ENCODE measurements around the gene HEYL.

The HEYL gene

DNA sequence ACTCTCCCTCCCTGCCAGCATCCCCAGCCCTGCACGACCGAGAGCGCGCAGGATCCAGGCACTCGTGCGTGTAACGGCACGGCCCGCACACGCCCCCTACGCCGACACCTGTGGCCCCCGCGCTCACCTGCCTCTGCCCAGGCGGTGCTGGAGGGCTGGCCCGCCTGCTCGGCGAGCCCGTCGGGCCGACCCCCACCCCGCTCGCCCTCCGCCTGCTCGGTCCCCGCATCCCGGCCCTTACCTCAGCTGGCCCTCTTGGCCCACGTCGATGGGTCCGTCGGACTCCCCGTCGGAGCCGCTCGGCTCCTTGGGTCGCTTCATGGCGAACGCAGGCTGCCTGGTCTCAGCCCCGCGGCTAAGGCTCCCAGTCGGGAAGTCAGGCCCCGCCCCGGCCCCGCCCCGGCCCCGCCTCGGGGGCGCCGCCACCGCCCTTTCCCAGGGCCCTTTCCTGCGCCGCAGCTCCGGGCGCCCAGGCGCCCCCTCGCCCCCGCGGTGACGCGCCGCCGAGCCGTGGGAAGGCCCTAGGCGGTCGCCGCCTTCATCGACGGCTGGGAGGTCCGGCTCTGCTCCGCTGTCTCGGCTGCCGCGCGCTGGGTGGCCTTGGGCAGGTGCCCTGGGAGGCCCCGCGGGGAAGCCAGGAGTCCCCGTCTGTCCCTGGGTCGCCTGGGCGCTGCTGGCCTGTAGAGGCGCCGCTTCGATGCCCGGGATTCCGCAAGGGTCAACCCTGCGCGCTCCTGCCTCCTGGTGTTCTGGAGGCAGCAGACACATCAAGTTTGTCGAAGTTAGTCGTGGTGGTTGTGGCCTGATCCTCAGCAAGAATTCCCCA lies at the start of gene HEYL:
Gene HEYL (minus strand): TSS at position 339 of the 826 bp plus-strand sequence. CDS start 18 bp downstream, at position 321.
- peak; percentile 53 to 62 for DNase-seq

DNA sequence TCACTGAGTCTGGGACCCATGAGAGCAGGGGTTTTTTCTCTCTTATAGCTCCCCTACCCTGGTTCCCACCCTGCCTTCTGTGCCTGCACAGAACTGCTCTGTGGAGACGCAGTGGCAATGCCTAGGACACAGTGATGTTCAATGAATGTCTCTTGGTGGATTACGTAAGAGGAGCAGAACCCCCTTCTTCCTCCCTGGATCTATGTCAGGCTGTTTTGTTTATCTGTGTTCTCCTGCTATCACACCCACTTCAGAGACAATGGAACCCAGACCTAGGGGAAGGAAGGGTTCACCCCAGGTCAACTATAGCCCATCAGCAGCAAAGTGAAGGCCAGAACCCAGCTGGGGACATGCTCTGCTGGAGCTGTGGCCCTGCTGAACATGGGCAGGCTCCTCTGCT lies 49.8 kb upstream of the HEYL start:
- DNase-seq = no peak

DNA sequence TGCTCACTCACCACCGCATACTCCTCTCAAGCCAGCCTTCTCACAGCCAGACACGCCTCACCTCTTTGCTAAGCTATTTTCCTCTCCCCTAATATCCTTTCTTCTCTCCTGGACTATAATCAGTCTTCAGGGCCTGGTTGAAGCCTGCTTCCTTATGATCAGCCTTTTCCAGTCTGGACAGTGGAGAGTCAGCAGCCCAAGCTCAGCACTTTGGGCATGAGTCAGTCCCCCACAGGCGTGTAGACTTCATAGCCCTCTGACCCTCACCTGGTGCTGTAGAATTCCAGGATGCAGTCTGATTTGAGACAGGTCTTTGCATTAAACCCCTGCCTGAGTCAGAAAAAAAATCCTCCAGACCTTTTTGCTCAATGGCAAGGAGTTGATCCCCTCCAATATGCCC lies 49.3 kb upstream of the HEYL start:
- no peak for DNase-seq

DNA sequence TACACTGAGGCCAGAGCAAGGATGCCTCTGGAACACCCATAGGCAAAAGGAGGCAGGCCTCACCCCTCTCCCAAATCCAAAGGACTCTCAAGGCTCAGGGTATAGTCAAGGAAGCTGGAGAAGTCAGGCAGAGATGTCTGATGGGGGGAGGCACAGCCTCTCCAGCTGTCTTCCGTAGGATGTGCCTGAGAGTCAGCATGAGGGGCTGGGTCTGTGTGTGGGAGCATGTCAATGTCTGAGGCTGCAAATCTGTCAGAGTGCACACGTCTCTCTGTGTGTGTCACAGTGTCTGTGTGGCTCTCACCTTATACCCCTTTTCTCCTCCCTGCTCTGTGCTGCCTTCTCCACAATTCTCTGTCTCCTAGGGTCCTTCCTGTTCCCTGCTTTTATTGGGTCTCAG lies 47.8 kb upstream of the HEYL start:
- DNase-seq = no peak

DNA sequence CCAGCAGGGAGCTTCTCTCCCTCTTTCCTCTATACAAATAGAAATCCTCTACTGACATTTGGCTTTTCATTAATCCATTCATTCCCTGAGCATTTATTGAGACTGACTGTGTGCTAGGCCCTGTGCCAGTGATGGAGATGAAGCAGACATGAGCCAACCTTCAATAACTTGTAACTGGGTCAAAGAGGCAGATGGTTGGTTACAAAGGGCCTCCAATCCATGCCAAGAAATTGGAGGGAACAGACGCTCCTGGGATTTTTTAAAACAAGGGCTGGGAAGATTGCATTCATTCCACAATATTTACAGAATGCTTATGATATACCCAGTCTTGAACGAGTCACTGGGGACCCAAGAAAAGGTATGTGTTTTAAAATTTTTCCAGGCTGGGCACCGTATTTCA lies 45.6 kb upstream of the HEYL start:
- DNase-seq = no peak

DNA sequence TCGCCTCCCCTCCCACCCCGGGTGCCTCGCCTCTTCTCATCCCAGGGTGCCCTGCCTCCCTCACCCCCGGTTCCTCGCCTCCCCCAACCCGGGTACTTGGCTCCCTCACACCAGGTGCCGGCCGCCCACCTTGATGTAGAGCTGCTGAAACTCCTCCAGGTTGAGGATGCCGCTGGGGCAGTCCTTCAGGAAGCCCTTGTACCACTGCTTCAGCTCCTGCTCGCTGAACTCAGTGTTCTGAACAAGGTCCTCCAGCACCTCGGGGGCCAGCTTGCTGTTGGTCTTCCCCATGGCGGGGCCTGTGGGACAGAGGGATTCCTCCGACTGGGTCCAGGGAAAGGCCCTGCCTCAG lies 44.8 kb upstream of the HEYL start:
- DNase-seq = no peak

DNA sequence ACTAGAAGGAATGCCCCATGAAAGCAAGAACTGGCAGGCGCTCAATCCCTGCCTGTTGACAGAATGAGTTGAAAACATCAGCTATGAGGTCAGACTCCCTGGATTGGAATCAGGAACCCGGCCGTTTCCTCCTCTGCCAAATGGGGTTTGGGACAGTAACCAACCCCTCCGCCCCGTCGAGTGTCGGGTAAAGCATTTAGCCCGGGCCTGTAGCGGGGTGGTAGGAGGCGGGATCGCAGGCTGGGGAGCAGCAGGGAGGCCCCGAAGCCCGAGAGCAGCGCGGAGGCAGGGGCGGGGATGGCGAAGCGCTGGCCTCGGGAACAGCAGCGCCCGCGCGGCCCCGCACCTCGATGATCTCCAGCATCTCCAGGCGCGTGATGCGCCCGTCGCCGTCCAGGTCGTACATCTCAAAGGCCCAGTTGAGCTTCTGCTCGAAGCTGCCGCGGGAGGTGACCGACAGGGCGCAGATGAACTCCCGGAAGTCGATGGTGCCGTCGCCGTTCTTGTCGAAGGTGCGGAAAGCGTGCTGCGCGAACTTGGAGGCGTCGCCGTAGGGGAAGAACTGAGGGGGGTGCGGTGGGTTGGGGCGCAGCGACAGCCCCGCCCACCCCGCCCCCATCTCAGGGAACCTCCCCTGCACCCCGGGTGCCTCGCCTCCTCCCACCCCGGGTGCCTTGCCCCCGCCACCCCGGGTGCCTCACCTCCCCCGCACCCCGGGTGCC lies 44.3 kb upstream of the HEYL start:
- DNase-seq = peak; percentile 60 to 77

DNA sequence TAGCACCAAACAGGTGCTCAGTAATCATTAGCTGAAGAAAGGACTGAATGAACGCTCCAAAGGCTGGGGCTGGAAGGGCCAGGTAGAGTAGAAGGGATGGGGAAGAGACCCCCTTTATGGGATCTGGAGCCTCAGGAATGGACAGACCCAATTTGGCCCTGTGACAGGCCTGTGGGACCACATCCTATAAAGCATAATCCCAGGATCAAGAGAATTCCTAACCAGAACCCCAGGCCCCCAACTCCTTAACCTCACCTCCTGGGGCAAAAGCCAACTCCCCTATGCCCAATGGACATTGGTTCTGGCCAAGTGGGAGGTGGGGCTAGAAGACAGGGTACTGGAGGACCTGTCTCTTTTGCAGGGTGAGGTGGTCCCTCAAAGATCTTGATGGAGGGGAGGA lies 42.6 kb upstream of the HEYL start:
- no peak for DNase-seq

DNA sequence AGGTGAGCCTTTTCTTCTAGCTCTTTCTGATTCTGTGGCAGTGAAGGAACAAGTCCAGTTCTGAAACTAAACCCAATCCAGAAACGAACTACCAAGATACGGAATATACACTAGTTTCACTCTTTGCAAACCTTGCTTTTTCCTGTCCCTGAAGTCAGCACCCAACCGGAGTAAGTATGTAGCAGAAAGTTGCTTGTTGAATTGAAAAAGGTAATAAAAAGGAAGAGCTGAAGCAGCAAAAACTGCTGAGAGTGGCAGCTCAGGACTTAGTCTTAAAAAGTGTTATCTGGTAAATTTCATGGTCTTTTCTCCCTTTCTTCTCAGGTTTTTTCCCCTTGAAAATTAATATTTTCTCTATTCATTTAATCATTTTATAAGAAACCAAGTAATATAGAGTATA lies 41.9 kb upstream of the HEYL start:
- no peak for DNase-seq

DNA sequence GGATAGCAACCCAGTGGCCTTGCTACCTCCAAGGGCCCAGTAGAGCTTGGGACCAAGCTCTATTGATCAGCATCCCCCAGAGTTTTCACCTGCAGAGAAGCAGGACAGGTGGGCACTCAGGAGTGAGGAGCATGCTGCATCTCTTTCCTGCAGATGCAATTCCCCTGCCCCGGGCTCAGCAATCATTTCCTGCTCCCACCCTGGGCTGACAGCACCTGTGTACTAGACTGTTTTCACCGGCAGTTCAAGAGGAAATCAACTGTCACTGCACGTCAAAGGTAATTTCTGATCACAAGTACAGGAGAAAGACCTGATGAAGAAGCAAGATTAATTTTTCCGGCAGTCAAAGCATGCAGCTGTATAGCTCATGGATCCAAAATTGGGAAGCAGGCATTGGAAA lies 41.3 kb upstream of the HEYL start:
- no peak for DNase-seq

DNA sequence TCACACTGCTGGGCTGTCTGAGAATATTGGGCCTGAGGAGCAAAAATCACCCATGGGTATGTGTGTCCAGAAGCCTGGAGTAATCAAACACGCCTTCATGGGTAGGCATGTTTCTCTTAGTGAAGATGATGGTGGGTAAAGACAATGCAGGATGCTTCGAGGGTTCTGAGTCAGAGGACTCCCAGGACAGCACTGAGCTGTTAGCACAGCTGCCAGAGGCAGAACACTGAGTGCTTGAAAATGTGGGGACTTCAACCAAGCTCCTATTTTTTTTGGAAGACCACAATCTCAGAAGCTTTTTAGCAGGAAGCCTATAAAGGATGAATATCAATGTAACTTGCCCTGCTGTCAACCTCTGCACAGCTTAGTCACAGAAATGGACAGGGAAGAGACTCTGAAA lies 40.4 kb upstream of the HEYL start:
- no peak for DNase-seq

DNA sequence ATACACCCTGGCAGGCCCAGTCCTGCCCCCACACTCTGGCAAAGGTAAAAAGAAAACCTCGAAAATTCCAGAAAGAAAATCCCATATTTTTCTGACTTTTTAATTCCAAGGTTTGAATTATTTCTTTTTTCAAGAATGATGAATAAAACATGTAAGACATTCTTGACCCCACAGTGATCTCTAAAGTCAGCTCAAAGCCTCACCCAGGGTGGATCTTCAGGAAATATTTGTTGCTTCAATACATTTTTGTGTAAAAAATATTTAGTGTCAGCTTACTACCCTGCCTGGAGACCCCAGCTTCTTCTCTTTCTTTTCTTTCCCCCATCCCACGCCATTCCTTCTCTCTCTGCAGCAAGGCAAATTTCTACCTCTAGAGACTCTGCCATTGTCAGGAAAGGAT lies 39.4 kb upstream of the HEYL start:
- DNase-seq = no peak

DNA sequence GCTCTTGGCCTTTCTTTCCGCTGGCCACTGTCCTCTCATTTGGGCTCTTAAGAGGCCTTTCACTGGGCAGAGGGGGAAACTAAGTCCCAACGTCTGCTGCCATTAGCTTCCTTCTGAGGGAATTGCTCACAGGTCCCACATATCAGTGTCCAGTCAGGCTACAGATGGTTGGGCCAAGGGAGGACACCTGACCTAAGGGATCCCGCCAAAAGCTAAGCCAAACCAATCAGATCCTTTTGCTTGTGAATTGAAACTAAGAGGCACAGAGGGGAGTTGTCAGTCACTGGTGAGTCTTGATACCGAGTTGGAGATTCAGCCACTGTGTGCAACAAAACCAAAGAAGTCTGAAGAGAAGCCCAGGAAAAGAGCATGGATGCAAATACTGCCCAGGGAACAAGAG lies 38.2 kb upstream of the HEYL start:
- DNase-seq = no peak

DNA sequence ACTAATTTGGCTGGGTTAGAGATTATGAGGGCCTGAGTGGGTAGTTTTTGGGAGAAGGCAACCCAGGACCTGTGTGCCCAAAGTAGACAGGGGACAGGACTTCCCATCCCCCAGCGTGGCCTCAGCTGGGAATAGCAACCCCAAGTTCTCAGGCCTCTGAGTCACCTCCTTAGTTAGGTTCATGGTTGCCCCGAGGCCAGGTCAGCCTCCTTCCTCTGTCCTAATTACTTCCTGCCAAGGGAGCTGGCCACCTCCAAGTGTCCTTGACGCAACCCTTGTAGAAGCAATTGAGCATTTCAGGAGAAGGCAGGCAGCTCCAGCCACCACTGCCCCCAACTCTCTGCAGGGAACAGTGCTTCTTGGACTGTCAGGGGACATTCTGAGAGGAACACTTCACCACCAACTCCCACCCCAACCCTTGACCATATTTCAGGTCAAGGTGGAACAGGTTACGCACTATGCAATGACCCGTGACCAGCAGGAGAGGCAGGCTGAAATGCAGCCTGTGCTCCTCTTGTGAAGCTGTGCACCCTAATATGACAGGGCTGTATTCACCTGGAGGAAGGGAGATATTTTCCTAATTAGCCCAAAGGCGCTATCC lies 37.6 kb upstream of the HEYL start:
- DNase-seq = no peak

DNA sequence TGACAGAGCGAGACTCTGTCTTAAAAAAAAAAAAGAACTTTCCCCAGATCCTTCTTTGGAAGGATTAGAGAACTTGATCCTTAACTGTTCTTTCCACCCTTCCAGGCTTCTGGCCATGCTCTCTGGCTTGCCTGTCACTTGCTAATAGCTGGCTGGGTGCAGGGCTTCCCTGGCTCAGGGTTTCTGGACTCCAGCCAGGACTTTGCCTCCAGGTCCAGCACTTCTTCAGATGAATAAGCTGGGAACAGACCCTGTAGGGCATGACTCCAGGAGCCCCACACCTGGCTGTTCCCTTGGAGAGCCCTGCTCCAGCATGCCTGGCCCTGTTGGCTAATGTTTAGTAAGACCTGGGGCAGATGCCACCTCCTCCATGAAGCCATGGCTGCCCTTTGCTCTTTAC lies 35.8 kb upstream of the HEYL start:
- DNase-seq = no peak

DNA sequence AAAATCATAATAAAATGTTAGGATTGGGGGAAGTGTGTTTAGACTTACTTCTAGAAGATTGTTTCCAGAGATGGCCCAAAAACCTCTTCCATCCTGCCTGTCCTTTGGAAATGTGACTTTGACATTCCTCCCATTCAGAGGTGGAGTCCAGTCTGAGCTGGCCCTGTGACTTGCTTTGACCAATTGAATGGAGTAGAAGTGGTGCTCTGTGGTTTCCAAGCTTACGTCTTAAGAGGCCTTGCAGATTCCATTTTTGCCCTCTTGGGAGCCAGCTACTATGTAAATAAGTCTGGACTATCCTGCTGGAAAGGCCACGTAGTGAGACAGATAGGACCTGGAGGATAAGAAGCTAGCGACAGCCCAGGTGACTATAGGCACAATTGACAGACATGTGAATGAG lies 33.8 kb upstream of the HEYL start:
- DNase-seq = no peak

DNA sequence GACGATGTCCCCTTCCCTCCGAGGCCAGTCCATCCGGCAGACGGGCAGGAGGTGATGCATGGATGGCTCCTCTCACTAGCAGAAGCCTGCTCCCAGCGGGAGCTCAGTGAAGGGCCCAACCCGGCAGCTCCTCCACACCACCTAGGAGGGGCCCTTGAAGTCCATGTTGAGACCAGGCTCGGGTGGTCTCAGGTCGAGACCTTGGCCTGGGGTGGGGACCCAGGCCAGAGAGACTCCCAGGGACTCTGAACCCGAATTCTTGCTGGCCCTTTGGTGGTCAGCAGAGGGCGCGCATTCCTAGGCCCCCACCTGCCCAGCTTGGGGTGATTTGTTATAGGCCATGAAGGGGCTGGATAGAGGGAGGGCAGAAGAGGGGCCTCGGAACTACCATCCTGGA lies 33.1 kb upstream of the HEYL start:
- DNase-seq = peak; percentile 21 to 50

DNA sequence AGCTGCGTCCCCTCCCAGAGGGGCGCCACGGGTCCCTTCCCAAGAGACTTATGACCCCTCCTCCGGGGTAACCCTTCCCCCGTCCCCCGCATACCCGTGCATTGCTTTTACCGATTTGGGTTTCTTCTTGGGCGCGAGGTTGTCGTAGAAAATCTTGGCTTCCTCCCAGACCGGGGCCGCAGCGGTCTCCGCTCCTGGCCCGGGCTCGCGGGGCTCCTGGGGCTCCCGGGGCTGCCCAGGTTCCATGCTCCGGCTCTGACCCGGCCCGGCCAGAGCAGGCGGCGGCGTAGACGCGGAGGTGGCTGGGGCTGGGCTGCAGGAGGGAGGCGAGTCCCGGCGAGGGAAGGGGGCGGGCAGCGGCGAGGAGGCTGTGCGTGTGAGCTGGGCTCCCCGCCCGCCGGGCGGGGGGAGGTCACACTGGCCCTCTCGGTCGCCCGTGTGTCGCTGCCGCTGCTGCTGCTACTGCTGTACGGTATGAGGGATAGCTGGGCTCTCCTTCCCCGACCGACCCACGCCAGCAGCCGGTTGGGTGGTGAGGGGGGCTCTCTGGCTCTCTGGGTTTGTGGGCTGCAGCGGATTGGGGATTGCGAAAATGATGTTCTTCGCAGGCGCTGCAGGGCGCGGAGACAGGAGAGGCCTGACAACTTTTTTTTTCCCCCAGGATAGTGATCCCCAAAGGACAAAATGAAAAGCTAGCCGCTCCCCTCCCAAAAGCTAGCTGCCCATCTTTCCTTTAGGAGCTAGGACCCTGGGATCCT lies 32.5 kb upstream of the HEYL start, which contains the start of gene NT5C1A:
Gene NT5C1A (minus strand): TSS at position 315 of the 758 bp plus-strand sequence. CDS start 69 bp downstream, at position 246.
- DNase-seq = no peak

DNA sequence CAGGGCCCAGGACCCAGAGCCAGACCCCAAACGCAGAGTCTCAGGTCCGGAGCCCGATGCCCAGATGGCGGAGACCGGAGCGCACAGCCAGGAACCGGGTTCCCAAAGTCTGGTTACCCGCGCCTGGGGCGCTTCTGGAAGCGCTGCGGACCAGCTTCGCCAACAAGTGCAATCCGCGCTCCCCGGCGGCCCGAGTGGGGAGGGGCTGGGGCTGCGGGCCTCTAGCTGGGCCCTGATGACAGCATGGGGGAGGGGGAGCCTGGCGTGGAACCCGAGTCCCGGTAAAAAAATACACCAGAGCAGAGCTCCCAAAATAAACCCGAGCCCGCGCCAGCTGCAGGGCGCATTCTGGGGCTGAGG lies 32.0 kb upstream of the HEYL start:
- no peak for DNase-seq

DNA sequence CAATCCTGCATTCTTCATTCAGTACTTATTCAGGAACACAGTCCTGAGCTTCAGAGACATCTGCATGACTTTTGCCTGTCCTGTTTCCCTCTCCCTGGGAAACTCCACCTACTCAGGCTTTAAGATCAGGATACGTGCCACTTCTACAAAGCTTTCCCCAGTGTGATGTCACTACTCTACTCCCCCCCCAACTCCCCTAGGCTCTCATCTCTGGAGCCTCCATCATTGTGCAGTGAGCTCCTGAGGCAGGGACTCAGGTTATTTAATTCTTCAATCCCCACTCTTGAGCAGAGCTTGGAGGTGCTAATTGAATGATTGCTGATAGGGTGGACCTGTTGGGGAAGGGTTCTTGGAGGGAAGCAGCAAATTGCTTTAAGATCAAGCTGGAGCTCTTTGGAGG lies 31.2 kb upstream of the HEYL start:
- DNase-seq = no peak

DNA sequence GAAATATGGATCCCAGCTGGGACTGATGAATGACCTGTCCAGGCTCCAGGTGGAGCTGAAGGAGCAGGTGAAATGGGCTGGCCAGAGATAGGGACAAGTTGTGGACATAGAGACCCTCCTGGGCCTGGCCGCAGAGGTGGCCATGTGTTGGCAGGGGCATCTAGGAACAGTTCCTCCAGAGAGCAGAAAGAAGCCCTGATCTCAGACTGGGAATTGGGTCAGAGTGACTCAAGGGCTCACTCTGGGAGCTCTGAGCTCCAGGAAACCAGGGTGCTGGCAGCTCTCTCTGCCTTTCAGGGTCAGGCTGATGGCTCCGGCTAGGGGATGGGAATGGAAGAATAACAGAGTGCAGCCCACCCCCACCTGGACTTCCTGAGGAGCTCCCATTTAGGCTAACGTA lies 29.5 kb upstream of the HEYL start:
- DNase-seq = no peak

DNA sequence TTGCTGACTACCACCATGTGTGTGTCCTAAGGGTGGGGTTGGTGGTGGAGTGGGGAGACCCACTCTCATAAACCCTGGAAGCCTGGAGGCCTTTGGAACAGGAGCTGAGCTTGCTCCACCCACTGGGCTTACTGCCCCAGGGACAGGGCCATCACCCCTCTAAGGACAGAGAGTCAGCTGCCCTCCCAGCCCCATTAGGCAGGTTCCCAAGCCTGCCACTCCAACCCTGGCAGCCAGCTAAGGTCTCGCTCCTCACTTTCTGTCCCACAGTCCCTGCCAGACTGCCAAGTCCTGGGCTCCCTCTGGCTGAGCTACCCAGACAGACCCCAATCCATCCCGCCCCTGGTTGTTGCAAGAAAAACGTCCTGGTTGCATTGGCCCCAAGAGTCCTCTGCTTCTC lies 28.7 kb upstream of the HEYL start:
- no peak for DNase-seq

DNA sequence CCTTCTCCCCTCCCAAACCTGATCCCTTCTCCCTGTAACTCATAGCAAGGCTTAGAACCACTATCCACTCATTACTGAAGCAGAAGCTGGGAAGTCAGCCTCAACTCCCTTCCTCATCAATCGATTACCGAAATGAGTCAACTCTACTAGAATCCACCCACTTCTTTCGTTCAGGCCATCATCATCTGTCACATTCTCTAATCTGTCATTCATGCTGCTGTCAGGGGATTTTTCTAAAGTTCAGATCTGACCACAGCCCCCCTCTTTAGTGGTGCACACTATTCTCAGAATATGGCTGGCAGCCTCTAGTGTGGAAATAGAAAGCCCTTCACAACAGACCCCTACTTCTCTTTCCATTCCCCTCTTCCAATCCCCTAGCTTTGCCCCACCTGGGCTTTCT lies 27.3 kb upstream of the HEYL start:
- no peak for DNase-seq

DNA sequence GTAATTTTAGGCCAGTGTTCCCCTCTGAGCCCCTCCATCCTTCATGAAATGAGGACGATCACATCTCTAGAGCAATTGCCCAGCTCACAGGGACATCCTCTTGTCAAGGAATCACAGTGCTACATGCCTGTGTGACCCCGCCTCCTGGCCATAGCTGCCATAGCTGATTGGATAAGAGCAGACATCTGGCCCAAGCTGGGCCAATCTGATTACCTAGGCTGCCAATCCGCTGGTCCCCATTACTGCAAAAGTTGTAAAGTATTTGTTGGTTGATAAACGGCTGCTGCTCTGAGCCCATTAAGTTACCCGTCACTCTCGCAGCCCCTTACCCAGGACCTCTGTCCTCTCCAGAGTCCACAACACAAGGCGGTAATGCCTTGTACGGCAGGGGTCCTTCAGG lies 24.1 kb upstream of the HEYL start:
- DNase-seq = no peak
